Activated naive CD4-positive, alpha-beta T cell treated with anti-CD3 and anti-CD28 coated beads, Interleukin-2, amount 10 ng/mL, durations not matched to agents 7 days and 5 days (primary cell): Measurements from ENCODE around the gene GBP4.

ENCODE experiments used
- CTCF ChIA-PET: fragments of 350-600 bp; sonication (Branson Sonifier 250); formaldehyde crosslinking; loops from one replicate; lab custom pipeline; 2021; ENCODE audit warnings: antibody characterized with exemption; lab: Charles Lee
- DNase-seq: peaks from one replicate; pipeline ENCODE4 v3.0.0-alpha.2; 2020
- H3K27ac Mint-ChIP-seq: one replicate; pipeline ENCODE4 v1.8.0; 2021; ENCODE audit warnings: mild to moderate bottlenecking, moderate library complexity, mixed read lengths
- H3K27me3 Mint-ChIP-seq: one replicate; pipeline ENCODE4 v1.8.0; 2021; ENCODE audit warnings: mild to moderate bottlenecking, mixed read lengths
- H3K36me3 Mint-ChIP-seq: one replicate; pipeline ENCODE4 v1.8.0; 2021; ENCODE audit warnings: mixed read lengths
- H3K4me1 Mint-ChIP-seq: one replicate; pipeline ENCODE4 v1.8.0; 2021; ENCODE audit warnings: mixed read lengths
- H3K4me3 Mint-ChIP-seq: one replicate; pipeline ENCODE4 v1.8.0; 2021; ENCODE audit warnings: mild to moderate bottlenecking, moderate library complexity, mixed read lengths
- H3K9me3 Mint-ChIP-seq: one replicate; pipeline ENCODE4 v1.8.0; 2021; ENCODE audit warnings: mixed read lengths

The GBP4 gene

GRCh38 chr1:89151047-89151446, 47.7 kb downstream of the GBP4 start:
- Mint-ChIP-seq H3K4me3 (no peak overlapping the region), H3K9me3 (peaks cover 7% of the 10 kb centered on the region), H3K36me3 (peaks cover 8% of the 10 kb centered on the region), H3K4me1 (peaks cover 6% of the 10 kb centered on the region), H3K27me3 (peaks cover 12% of the 10 kb centered on the region), H3K27ac (no peak overlapping the region)
- DNase-seq, result no peak
- CTCF ChIA-PET, result no interaction called here

GRCh38 chr1:89149976-89150375, 48.8 kb downstream of the GBP4 start:
- H3K4me1 Mint-ChIP-seq, result peaks cover 6% of the 10 kb centered on the region
- no peak overlapping the region for H3K4me3 Mint-ChIP-seq
- CTCF ChIA-PET, result no interaction called here
- H3K27me3 Mint-ChIP-seq, result peaks cover 12% of the 10 kb centered on the region
- no peak for DNase-seq
- no peaks in the 10 kb centered on the region for H3K9me3 Mint-ChIP-seq
- H3K36me3 Mint-ChIP-seq, result peaks cover 2% of the 10 kb centered on the region
- no peak overlapping the region for H3K27ac Mint-ChIP-seq

- Mint-ChIP-seq H3K9me3 (no peaks in the 10 kb centered on the region), H3K27me3 (peaks cover 12% of the 10 kb centered on the region), H3K4me3 (no peak overlapping the region), H3K36me3 (peaks cover 2% of the 10 kb centered on the region), H3K4me1 (peaks cover 6% of the 10 kb centered on the region), H3K27ac (no peak overlapping the region)
- CTCF ChIA-PET, result no interaction called here
- no peak for DNase-seq
Observed at GRCh38 chr1:89149229-89149628, 49.5 kb downstream of the GBP4 start.

- CTCF ChIA-PET, result no interaction called here
- peaks cover 6% of the 10 kb centered on the region for H3K4me1 Mint-ChIP-seq
- no peak overlapping the region for H3K4me3 Mint-ChIP-seq
- H3K36me3 Mint-ChIP-seq, result peaks cover 2% of the 10 kb centered on the region
- no peak for DNase-seq
- H3K27me3 Mint-ChIP-seq, result peaks cover 12% of the 10 kb centered on the region
- H3K27ac Mint-ChIP-seq, result no peak overlapping the region
- no peaks in the 10 kb centered on the region for H3K9me3 Mint-ChIP-seq
Observed at GRCh38 chr1:89147678-89148658, 50.8 kb downstream of the GBP4 start.

GRCh38 chr1:89146721-89147120, 52.0 kb downstream of the GBP4 start:
- H3K27ac Mint-ChIP-seq, result no peak overlapping the region
- CTCF ChIA-PET, result no interaction called here

GRCh38 chr1:89143484-89143883, 55.3 kb downstream of the GBP4 start:
- Mint-ChIP-seq H3K27ac (no peak overlapping the region), H3K27me3 (peaks cover 7% of the 10 kb centered on the region), H3K4me3 (no peak overlapping the region), H3K9me3 (peaks cover 4% of the 10 kb centered on the region), H3K36me3 (peaks cover 3% of the 10 kb centered on the region), H3K4me1 (peaks cover 2% of the 10 kb centered on the region)
- DNase-seq, result no peak
- CTCF ChIA-PET, result interaction anchor here (0.6 kb wide), 1 partner anchor 743 kb away, joined by 4 read pairs; no protein-coding TSS in a partner anchor

More at GRCh38 chr1:89146721-89147120, 52.0 kb downstream of the GBP4 start:
- H3K4me1 Mint-ChIP-seq, result peaks cover 7% of the 10 kb centered on the region
- H3K27me3 Mint-ChIP-seq, result peaks cover 7% of the 10 kb centered on the region
- no peaks in the 10 kb centered on the region for H3K36me3 Mint-ChIP-seq
- no peak for DNase-seq
- no peak overlapping the region for H3K4me3 Mint-ChIP-seq
- H3K9me3 Mint-ChIP-seq, result no peaks in the 10 kb centered on the region

GRCh38 chr1:89142160-89142559, 56.6 kb downstream of the GBP4 start:
- Mint-ChIP-seq H3K27me3 (peaks cover under 1% of the 10 kb centered on the region), H3K27ac (no peak overlapping the region), H3K4me1 (peaks cover 2% of the 10 kb centered on the region), H3K9me3 (peaks cover 10% of the 10 kb centered on the region), H3K4me3 (no peak overlapping the region), H3K36me3 (peaks cover 11% of the 10 kb centered on the region)
- DNase-seq, result no peak
- CTCF ChIA-PET, result no interaction called here

- CTCF ChIA-PET, result interaction anchor here (1.2 kb wide), 1 partner anchor 150 kb away, joined by 3 read pairs; no protein-coding TSS in a partner anchor
- Mint-ChIP-seq H3K27ac (no peak overlapping the region), H3K4me1 (peaks cover 15% of the 10 kb centered on the region), H3K36me3 (peaks cover 26% of the 10 kb centered on the region), H3K27me3 (peaks cover 6% of the 10 kb centered on the region), H3K4me3 (no peak overlapping the region), H3K9me3 (peaks cover 25% of the 10 kb centered on the region)
- DNase-seq, result no peak
Observed at GRCh38 chr1:89133747-89134146, 65.0 kb downstream of the GBP4 start.
